ENCODE data around the gene HNRNPU. TPM values are rescaled to one million over a fixed set of nuclear protein-coding genes. Genes with fewer than 3 reads are reported as not detected.
A peak's percentile ranks its signal among the peaks of the same experiment; 100 is the strongest.

The HNRNPU gene
- total and polyA plus RNA-seq, 2 experiments from 2014 or later = 422 to 687 TPM

GRCh38 chr1:244860078-244860477, 4.3 kb downstream of the HNRNPU start (continued):
- TF ChIP-seq JUNB (IDR thresholded peaks at IDR 0.05; ENCODE audit: unreplicated experiment) = no peak

- peaks cover 18% of the 10 kb centered on the region for H3K4me1 ChIP-seq (ENCODE audit: insufficient read depth)
- H3K4me3 ChIP-seq = no peak overlapping the region
- peak overlapping the region; percentile 47; the same call in 1 of the 2 replicates for H3K27ac ChIP-seq (ENCODE audit: low read depth)
- H3K36me3 ChIP-seq (ENCODE audit: insufficient read depth) = peaks cover 74% of the 10 kb centered on the region
- DNase-seq (ENCODE audit: low spot score) = no peak
- peaks cover 97% of the 10 kb centered on the region for H3K36me3 Mint-ChIP-seq (ENCODE audit: low read depth)
- H3K9me3 Mint-ChIP-seq = no peaks in the 10 kb centered on the region; the same call in 2 of the 3 replicates
- H4K20me1 ChIP-seq (replicated peaks; ENCODE audit: insufficient read depth) = peaks cover 80% of the 10 kb centered on the region
- peak overlapping the region; percentile 37; the same call in 1 of the 3 replicates for H3K4me3 Mint-ChIP-seq
- no peak overlapping the region for H3K27ac Mint-ChIP-seq
- H3K9me2 ChIP-seq (ENCODE audit: insufficient read depth) = no peaks in the 10 kb centered on the region
- H2AFZ ChIP-seq = no peak overlapping the region
- H3K27me3 Mint-ChIP-seq (ENCODE audit: insufficient read depth, low read depth, poor library complexity) = peaks cover 10% of the 10 kb centered on the region
- H3K4me1 Mint-ChIP-seq = peaks cover 41% of the 10 kb centered on the region
- no peak for ATAC-seq
- TF ChIP-seq ETS1 (IDR thresholded peaks at IDR 0.05) = no peak
- no peak for TF ChIP-seq JUNB (IDR thresholded peaks at IDR 0.05; ENCODE audit: unreplicated experiment)
- no peak for TF ChIP-seq ZNF331 (CRISPR knock-in tag; IDR thresholded peaks at IDR 0.05; ENCODE audit: low read depth)
- TF ChIP-seq EZH2phosphoT487 (IDR thresholded peaks at IDR 0.05; ENCODE audit: unreplicated experiment) = no peak
- TF ChIP-seq CREB1 (CRISPR knock-in tag; IDR thresholded peaks at IDR 0.05; ENCODE audit: low read depth) = no peak
- TF ChIP-seq ZNF114 (CRISPR knock-in tag; IDR thresholded peaks at IDR 0.05) = no peak
- TF ChIP-seq STAT1 (IDR thresholded peaks at IDR 0.05; ENCODE audit: unreplicated experiment) = no peak
- no peak for TF ChIP-seq POLR2AphosphoS5 (IDR thresholded peaks at IDR 0.05; ENCODE audit: low read depth)
- TF ChIP-seq NANOG (IDR thresholded peaks at IDR 0.05; ENCODE audit: borderline replicate concordance) = no peak
- TF ChIP-seq ZNF462 (CRISPR knock-in tag; IDR thresholded peaks at IDR 0.05) = no peak
- no peak for TF ChIP-seq EZH2 (IDR thresholded peaks at IDR 0.05; ENCODE audit: low read depth, unreplicated experiment)
- TF ChIP-seq REST (IDR thresholded peaks at IDR 0.05; ENCODE audit: unreplicated experiment) = no peak
- TF ChIP-seq CTCF (conservative IDR thresholded peaks at IDR 0.05; ENCODE audit: low read depth in 2 of 2) = no peak
- no peak overlapping the region for H3K4me2 ChIP-seq
- peaks cover 32% of the 10 kb centered on the region for H3F3A ChIP-seq (replicated peaks; ENCODE audit: low read depth)
- no peaks in the 10 kb centered on the region for H3K27me3 ChIP-seq (ENCODE audit: insufficient read depth)
- H3K79me2 ChIP-seq (replicated peaks; ENCODE audit: insufficient read depth) = peaks cover 93% of the 10 kb centered on the region
Measured at GRCh38 chr1:244858357-244858756, 6.0 kb downstream of the HNRNPU start.

Data from GM23338 (cell line).